ENCODE data around the gene RPL21.
A peak's percentile ranks its signal among the peaks of the same experiment; 100 is the strongest.

RPL21 gene

DNA sequence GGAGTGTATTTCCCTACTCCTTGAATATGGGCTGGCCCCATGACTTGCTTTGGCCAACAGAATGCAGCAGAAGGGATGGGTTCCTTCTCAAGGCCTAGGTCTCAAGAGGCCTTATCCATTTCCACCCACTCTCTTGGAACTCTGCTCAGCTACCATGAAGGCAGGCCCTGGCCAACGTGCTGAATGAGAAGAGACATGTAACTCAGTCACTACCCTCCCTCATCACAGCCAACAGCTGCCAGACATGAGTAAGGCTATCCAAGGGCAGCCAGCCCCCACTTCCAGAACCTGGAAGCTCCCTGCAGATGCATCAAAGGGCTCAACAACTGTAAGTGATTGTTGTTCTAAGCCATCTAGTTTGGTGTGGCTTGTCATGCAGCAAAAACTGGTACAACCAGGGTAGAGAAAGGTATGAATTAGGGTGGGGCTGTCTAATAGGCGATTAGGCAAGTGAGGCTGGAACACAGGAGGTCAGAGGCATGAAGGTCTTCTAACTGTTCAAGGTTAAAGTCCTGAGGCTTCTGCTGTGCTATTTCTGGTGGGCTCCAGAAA lies 17.8 kb downstream of the RPL21 start:
- Mint-ChIP-seq H3K4me1 (ENCODE audit: low read depth) (peaks cover 35% of the 10 kb centered on the region), H3K36me3 (no peaks in the 10 kb centered on the region), H3K27ac (no peak overlapping the region), H3K4me3 (peak overlapping the region; percentile 4), H3K9me3 (ENCODE audit: low read depth) (no peaks in the 10 kb centered on the region), H3K27me3 (no peaks in the 10 kb centered on the region)

DNA sequence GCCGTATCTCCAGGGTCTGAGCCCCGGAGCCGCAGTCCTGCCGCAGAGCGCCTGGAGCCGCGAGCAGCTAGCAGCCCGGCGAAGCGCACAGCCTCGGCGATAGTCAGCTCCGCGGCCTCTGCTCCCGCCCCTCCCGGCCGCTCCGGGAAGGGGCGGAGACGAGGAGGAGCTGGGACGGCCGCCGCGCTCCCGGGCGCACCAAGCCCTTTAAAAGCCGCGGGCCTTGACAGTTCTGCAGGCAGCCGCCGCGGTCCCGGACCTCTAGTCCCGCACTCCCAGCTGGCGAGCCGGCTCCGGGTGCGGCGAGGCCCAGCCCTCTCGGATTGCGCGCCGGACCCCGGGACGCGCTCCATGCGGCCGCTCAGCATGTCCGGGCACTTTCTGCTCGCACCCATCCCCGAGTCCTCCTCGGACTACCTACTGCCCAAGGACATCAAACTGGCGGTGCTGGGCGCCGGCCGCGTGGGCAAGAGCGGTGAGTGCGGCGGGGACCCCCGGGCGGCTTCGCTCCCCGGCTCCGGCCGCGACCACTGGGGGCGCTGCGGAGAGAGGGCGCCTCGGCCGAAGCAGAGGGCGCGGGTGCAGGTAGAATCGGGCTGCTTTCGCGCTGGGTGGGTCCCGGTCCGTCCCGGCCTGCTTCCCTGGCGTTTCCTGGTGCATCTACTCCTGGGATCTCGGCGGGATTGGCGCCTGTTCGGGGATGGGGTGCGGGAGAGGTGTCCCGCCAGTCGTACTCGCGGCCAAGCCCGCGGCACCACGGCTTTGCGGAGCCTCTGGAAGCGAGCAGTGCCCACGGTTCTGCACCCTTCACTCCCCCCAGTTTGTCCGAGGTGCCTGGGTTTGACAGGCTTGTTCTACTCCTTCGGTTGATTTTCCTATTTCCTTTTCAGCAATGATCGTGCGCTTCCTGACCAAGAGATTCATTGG lies 19.5 kb downstream of the RPL21 start, which contains the start of gene RASL11A:
Gene RASL11A (plus strand): TSS at position 237 of the 927 bp plus-strand sequence. CDS start 115 bp downstream, at position 352.
- H3K4me1 Mint-ChIP-seq (ENCODE audit: low read depth), result peaks cover 26% of the 10 kb centered on the region
- H3K36me3 Mint-ChIP-seq, result no peaks in the 10 kb centered on the region
- no peaks in the 10 kb centered on the region for H3K9me3 Mint-ChIP-seq (ENCODE audit: low read depth)

DNA sequence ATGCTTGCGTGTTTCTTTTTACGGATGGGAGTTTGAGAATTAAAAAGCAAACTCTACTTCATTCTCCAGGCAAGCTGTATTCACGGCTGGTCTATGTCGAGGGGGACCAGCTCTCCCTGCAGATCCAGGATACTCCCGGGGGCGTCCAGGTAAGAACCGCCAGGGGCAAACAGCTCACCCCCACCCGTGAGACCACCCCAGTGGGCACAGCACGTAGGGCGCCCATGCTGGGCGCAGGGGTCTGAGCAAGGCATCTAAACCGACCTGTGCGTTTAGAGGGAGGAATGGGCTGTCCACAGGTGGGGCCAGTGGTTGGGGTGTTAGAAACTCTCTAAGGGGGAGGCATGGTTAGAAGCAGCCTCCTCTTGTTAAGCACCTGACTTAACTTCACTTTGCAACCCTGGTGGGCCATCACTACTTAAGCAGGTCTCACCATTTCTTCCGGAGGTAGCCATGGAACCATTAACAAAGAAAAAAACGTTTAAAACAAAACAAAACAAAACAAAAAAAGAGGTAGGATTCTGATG lies 20.3 kb downstream of the RPL21 start:
- no peaks in the 10 kb centered on the region for H3K9me3 Mint-ChIP-seq (ENCODE audit: low read depth)
- H3K36me3 Mint-ChIP-seq, result no peaks in the 10 kb centered on the region
- no peaks in the 10 kb centered on the region for H3K27me3 Mint-ChIP-seq
- H3K4me3 Mint-ChIP-seq, result peak overlapping the region; percentile 93
- peaks cover 23% of the 10 kb centered on the region for H3K4me1 Mint-ChIP-seq (ENCODE audit: low read depth)
- peak overlapping the region; percentile 46 for H3K27ac Mint-ChIP-seq

More for the DNA sequence above, 19.5 kb downstream of the RPL21 start, which contains the start of gene RASL11A:
- peak within 1 kb of the TSS; percentile 75 for H3K27ac Mint-ChIP-seq
- H3K4me3 Mint-ChIP-seq, result peak within 1 kb of the TSS; percentile 93
- H3K27me3 Mint-ChIP-seq, result no peaks in the 10 kb centered on the region

DNA sequence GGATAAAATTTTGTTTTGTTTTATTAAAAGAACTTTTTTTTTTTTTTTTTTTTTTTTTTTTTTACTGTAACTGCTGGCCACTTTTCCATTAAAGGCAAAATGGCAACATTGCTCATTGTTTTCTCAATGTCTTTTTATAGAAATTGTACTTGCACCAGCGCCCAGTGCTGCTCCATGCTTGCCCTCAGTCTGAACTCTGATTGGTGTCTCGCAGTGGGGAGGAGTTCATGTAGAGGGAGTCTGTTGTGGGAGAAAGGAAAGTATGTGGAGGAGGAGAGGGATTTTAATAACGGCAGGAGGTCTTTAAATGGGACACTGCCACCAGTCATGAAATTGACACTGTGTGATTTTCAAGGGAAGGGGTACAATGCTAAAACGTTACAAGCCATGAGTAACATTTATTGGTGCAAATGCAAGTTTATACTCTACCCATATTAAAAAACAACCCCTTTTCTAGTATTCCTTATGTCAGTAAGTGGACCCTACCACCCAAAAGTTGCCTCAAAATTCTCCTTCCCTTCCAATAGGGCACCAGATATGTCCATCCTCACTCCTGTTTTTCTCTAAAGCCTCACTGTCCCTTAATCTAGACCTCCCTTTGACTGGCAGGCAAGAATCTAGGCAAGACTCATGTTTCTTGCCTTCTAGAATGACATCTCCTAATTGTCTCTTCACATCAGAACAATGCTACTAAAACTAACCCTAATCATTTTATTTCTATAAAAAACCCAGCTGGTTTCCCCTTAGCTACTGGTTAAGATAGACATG lies 22.5 kb downstream of the RPL21 start:
- Mint-ChIP-seq H3K4me3 (no peak overlapping the region), H3K27ac (no peak overlapping the region), H3K9me3 (ENCODE audit: low read depth) (no peaks in the 10 kb centered on the region), H3K36me3 (no peaks in the 10 kb centered on the region), H3K4me1 (ENCODE audit: low read depth) (peaks cover 14% of the 10 kb centered on the region), H3K27me3 (peaks cover 1% of the 10 kb centered on the region)

DNA sequence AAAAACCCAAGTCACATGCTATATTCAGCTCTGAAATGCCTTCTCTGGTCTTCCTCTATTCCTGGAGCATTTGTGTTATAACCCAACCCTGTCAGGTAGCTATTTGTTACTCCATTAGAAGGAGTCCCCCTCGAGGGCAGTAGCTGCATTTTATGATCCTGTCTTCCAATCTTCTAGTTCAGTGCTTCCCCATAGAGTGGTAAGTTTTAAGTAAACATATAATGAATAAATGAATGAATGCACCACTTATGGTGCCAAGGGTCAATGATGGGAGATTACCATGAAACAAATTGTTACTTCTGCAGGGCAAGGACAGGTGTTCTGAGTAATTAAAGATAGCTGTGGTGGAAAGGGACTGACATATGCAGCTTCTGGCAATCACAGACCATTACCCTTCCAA lies 23.3 kb downstream of the RPL21 start:
- no peak overlapping the region for H3K27ac Mint-ChIP-seq
- no peaks in the 10 kb centered on the region for H3K36me3 Mint-ChIP-seq
- H3K4me1 Mint-ChIP-seq (ENCODE audit: low read depth), result peaks cover 14% of the 10 kb centered on the region
- no peaks in the 10 kb centered on the region for H3K9me3 Mint-ChIP-seq (ENCODE audit: low read depth)
- no peak overlapping the region for H3K4me3 Mint-ChIP-seq
- H3K27me3 Mint-ChIP-seq, result peaks cover 1% of the 10 kb centered on the region

DNA sequence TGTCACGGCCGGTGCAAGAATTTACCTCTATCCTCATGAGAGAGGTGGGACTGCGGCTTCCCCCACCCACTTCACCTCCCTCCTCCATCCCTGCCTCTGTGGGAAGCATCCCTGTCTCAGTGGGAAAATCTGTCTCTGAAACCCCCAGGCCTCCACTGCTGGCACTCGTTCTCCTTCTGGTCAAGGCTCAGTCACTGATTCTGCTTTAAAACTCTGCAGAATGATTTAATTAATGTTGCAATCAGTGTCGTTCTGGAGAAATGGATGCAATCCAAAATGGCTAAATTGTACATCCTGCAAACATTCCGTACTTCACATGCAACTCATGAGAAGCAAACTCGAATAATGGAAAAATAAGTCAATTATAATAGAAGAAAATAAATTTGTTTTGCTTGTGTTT lies 24.8 kb downstream of the RPL21 start:
- Mint-ChIP-seq H3K27me3 (peaks cover 1% of the 10 kb centered on the region), H3K4me3 (no peak overlapping the region), H3K9me3 (ENCODE audit: low read depth) (no peaks in the 10 kb centered on the region), H3K4me1 (ENCODE audit: low read depth) (peaks cover 9% of the 10 kb centered on the region), H3K27ac (no peak overlapping the region), H3K36me3 (no peaks in the 10 kb centered on the region)

DNA sequence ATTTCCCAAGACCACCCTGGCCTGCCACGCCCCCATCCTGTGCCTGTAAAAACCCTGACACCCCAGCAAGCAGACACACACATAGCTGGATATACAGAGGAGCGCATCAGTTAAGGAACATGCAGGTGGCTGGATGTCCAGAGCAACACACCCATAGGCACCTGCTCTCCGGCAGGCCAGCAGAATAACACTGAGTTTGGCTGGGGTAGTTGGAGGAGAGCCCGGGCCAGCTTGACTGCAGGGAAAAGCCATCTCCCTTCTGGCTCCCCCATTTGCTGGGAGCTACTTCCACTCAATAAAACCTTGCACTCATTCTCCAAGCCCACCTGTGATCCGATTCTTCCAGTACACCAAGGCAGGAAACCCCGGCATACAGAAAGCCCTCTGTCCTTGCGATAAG lies 28.1 kb downstream of the RPL21 start:
- H3K27me3 Mint-ChIP-seq, result peaks cover 1% of the 10 kb centered on the region
- no peaks in the 10 kb centered on the region for H3K4me1 Mint-ChIP-seq (ENCODE audit: low read depth)
- H3K27ac Mint-ChIP-seq, result no peak overlapping the region
- no peaks in the 10 kb centered on the region for H3K9me3 Mint-ChIP-seq (ENCODE audit: low read depth)
- no peak overlapping the region for H3K4me3 Mint-ChIP-seq
- H3K36me3 Mint-ChIP-seq, result no peaks in the 10 kb centered on the region

DNA sequence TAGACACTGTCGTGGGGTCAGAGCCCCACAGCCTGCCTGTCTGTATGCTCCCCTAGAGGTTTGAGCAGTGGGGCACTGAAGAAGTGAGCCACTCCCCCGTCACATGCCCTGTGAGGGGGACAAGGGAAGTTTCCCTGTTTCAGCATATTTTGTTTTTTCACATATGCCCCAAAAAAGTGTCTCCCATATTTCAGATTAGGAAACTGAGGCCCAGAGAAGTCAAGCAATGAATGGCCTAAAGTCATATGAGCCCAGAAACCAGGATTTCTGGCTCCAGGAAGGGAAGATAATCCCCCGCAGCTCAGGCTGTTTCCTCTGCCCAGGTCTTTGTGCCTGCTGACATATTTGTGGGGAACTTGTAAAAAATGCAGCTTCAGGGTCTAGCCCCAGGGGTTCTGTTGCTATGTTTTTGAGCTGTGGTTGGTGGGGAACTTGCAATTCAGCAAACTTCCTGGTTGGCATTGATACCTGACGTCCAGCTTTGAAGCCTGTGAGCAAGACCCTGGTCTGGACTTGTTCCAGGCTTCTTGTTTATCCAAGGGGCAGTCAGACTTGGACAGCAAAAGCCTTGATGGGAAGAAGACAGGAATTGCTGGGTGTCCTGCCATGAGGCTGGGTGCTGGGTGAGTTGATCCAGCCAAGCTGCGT lies 28.8 kb downstream of the RPL21 start:
- H3K36me3 Mint-ChIP-seq, result no peaks in the 10 kb centered on the region
- H3K27me3 Mint-ChIP-seq, result peaks cover 1% of the 10 kb centered on the region
- no peaks in the 10 kb centered on the region for H3K9me3 Mint-ChIP-seq (ENCODE audit: low read depth)
- H3K4me1 Mint-ChIP-seq (ENCODE audit: low read depth), result no peaks in the 10 kb centered on the region
- H3K27ac Mint-ChIP-seq, result no peak overlapping the region
- no peak overlapping the region for H3K4me3 Mint-ChIP-seq

DNA sequence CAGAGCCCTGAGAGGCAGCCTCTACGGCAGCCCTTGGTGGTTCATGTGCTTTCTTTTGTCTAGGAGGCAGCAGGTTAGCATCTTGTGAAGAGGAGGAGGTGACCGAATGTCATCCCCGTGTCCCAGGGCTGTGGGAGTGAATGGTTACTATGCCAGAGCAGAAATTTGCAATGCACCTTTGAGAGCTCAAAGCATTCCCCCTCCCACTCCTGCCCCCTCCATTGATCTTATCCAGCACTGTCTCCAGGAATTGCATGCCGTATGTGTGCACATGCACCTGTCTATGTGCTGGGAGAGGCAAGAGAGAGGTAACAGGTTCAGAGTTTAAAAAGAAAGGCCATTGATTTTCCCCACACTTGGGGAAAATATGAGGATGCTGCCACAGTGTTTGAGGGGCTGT lies 29.5 kb downstream of the RPL21 start:
- Mint-ChIP-seq H3K4me3 (no peak overlapping the region), H3K27me3 (peaks cover 1% of the 10 kb centered on the region), H3K36me3 (no peaks in the 10 kb centered on the region), H3K4me1 (ENCODE audit: low read depth) (no peaks in the 10 kb centered on the region), H3K9me3 (ENCODE audit: low read depth) (no peaks in the 10 kb centered on the region), H3K27ac (no peak overlapping the region)

DNA sequence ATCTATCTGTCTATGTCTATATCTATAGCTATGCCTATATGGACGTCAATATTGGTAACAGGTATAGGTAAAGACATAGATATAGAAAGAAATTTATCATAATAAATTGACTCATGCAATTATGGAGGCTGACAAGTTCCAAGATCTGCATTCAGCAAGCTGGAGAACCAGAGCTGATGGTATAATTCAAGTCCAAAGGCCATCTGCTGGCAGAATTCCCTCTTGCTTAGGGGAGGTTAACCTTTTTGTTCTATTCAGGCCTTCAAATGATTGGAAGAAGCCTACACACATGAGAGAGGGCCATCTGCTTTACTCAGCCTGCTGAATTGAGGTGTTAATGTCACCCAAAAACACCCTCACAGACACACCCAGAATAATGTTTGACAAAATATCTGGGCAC lies 30.1 kb downstream of the RPL21 start:
- H3K4me1 Mint-ChIP-seq (ENCODE audit: low read depth), result no peaks in the 10 kb centered on the region
- H3K36me3 Mint-ChIP-seq, result no peaks in the 10 kb centered on the region
- no peak overlapping the region for H3K4me3 Mint-ChIP-seq
- peaks cover 1% of the 10 kb centered on the region for H3K27me3 Mint-ChIP-seq
- no peak overlapping the region for H3K27ac Mint-ChIP-seq
- no peaks in the 10 kb centered on the region for H3K9me3 Mint-ChIP-seq (ENCODE audit: low read depth)

DNA sequence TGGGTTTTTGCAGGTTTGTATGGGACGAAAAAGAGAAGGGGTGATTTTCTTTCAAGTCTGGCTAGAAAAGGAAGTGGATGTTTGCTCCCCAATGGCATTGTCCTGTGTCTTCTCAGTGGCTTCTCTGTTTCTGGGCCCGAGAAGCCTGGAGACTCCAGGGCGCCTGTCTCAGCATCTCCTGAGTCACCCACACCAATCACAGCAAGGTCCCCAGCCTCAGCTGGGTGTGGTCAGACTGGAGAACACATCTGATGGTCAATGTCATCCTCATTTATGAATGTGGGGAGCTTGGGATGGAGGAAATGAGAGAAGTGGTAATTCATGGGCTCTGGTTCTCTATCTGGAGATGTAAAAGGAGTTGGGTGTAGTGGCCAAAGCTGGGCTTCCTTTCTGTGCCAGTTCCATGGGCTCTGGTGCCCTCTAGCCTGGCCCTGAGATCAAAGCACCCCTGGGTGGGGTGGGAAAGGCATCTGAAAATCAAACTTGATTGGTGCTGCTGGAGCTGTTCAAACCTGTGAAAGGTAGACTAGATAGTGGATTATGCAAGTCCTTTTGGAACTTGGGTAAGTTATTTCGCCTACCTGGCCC lies 32.6 kb downstream of the RPL21 start:
- no peaks in the 10 kb centered on the region for H3K4me1 Mint-ChIP-seq (ENCODE audit: low read depth)
- no peaks in the 10 kb centered on the region for H3K36me3 Mint-ChIP-seq
- H3K27me3 Mint-ChIP-seq, result no peaks in the 10 kb centered on the region
- no peak overlapping the region for H3K4me3 Mint-ChIP-seq
- H3K9me3 Mint-ChIP-seq (ENCODE audit: low read depth), result no peaks in the 10 kb centered on the region
- H3K27ac Mint-ChIP-seq, result no peak overlapping the region

DNA sequence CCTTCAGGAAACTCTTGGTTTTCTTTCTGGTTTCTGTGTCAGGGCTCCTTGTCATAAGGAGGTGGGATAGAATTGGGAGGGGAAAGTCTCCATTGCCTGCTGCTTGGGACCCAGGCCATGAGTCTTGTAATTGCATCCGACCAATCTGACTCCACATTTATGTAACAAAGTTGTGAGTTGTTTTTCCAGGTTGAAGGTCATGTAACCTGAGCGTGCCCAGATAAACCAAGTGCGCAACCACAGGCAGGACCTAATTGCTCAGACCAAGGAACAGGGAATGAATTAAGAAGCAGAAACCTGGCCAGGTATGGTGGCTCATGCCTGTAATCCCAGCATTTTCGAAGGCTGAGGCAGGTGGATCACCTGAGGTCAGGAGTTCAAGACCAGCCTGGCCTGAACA lies 37.0 kb downstream of the RPL21 start:
- Mint-ChIP-seq H3K36me3 (no peaks in the 10 kb centered on the region), H3K4me3 (no peak overlapping the region), H3K4me1 (ENCODE audit: low read depth) (peaks cover 10% of the 10 kb centered on the region), H3K9me3 (ENCODE audit: low read depth) (no peaks in the 10 kb centered on the region), H3K27ac (no peak overlapping the region), H3K27me3 (no peaks in the 10 kb centered on the region)

DNA sequence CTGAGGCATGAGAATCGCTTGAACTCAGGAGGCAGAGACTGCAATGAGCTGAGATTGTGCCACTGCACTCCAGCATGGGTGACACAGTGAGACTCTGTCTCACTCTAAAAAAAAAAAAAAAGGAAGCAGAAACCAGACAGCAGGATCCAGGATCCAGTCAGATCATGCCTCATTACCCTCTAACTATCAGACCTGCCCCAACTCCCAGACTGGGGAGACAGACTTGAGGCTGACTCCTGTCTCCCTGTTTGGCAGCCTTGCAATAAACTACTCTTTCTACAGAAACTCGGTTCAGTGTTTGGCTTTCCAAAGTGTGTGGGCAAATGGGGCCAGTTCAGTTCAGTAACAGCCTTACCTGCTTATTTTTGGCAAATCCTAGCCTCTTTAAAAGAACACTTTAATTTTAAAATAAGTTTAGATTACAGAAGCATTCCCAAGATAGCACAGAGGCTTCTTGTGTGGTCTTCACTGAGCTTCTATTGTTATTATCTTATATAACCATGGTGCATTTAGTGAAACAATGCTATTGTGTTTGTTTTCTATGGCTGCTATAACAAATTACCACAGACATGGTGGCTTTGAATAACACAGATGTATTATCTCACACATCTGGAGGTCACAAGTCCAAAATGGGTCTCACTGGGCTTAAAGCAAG lies 37.8 kb downstream of the RPL21 start:
- Mint-ChIP-seq H3K36me3 (no peaks in the 10 kb centered on the region), H3K4me1 (ENCODE audit: low read depth) (peaks cover 17% of the 10 kb centered on the region), H3K4me3 (no peak overlapping the region), H3K27ac (no peak overlapping the region), H3K27me3 (no peaks in the 10 kb centered on the region), H3K9me3 (ENCODE audit: low read depth) (no peaks in the 10 kb centered on the region)

DNA sequence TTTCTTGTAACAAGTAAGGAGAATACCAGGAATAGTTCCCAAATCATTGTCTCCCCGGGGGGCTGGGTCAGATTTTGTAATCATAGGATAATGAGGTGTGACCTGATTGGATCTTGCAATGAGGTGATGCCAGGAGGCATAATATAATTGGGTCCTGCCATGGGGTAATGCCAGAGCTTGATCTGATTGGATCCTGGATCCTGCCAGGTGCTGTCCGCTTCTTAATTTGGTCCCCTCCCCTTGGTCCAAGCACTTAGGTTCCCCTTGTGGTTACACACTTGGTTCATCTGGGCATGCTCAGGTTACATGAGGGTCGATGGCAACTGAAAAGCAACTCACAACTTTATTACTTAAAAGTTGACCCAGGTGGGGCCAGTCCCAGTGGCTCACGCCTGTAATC lies 39.4 kb downstream of the RPL21 start:
- Mint-ChIP-seq H3K27me3 (no peaks in the 10 kb centered on the region), H3K4me1 (ENCODE audit: low read depth) (peaks cover 33% of the 10 kb centered on the region), H3K36me3 (no peaks in the 10 kb centered on the region), H3K4me3 (no peak overlapping the region), H3K27ac (no peak overlapping the region), H3K9me3 (ENCODE audit: low read depth) (no peaks in the 10 kb centered on the region)
